LoVo (cell line): ENCODE measurements around the gene UTS2B.
A peak's percentile ranks its signal among the peaks of the same experiment; 100 is the strongest.

ENCODE experiments used
- DNase-seq: peaks from one replicate; pipeline ENCODE4 v3.0.0-alpha.2; 2016; ENCODE audit warnings: low spot score

Gene UTS2B

DNA sequence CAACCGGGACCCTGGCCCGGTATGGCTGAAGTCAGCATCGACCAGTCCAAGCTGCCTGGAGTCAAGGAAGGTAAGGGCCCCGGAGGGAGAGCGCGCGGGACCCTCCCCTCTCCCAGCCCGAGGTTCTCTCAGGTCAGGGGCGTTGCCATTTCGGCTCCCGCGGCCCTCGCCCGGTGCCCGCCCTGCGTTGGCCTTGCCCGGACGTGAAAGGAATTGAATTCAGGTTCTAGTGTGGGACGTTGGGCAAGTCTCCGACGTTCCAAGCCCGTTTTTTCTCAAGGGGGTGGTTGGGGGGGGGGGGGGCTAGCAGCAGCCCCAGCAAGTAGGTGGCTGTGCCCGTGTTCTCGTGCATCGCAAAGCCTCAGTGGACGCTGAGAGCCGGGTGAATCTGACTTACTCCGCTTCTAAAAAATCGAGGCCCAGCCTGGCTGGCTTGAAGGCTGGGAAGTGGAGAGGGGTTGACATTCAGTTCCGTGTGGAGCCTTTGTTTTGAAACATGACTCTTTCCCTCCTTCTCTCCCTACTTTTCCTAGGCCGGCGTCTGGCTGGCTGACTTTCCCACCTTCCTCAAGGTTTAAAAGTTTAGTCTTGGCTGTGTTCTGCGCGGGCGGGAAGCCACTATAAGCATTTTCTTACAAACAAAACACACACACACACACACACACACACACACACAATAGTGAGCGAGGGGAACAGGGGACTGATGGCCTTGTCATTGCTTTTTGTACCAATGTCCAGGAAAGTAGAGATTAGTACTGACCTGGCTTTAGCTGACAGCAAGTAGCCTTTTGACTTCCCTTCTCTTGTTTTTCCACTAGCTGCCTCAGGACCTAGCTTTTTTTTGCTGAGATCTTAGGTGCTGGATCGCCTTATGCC is at the start of gene UTS2B:
UTS2B (minus strand) TSS at position 873 of the 876 bp plus-strand sequence. CDS start 48,337 bp downstream, outside the sequence.
- peak; percentile 50 for DNase-seq

DNA sequence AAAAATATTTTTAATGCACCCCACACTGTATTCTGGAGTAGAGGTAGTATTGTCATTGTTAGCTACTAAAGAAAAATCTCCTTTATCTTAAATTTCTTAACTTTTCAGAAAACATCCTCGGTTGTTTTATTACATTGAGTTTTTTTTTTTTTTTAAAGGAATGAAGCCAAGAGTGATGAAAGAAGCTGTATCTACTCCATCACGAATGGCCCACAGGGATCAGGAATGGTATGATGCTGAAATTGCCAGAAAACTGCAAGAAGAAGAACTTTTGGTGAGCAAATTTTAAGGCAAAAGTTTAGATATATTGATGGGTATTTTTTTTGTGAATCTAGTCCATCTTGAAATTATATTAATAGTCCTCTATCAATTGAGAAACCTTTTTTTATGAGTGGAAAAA is 49.7 kb upstream of the UTS2B start:
- no peak for DNase-seq

GRCh38 chr3:191379446-191379845 is 49.1 kb upstream of the UTS2B start:
- DNase-seq = no peak

DNA sequence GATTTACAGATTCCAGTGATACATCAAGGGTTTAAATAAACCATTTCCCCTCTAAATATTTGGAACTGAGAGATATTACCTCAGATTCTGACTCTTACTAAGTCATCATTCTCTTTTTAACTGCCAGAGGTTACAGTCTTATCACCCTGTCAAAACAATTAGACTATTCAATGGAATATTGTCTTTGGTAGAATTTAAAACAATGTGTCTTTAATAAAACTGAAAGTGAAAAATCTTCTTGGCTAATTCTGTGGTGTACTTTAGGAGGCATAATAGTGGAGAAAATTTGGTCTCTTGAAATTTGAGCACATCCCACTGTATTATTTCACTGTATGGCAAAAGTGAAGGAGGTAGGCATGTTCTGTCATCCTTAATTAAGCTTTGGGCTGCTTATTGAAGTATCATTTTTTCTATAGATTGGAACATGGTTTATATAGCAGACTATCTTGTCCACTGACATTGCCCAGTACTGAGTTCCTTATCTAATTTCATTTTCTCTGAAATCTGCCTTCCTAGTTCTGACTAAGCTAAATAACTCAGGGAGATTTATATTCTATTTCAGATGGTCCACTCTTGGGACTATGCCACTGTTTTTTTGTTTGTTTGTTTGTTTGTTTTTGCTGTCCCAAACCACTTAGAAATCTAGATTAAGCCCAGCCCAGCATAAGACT is 48.0 kb upstream of the UTS2B start:
- DNase-seq = no peak

- peak; percentile 26 for DNase-seq
Measured at GRCh38 chr3:191376516-191377141, 46.3 kb upstream of the UTS2B start.

- DNase-seq = no peak
Measured at GRCh38 chr3:191373327-191373726, 43.0 kb upstream of the UTS2B start.

GRCh38 chr3:191372122-191372521 is 41.8 kb upstream of the UTS2B start:
- no peak for DNase-seq

DNA sequence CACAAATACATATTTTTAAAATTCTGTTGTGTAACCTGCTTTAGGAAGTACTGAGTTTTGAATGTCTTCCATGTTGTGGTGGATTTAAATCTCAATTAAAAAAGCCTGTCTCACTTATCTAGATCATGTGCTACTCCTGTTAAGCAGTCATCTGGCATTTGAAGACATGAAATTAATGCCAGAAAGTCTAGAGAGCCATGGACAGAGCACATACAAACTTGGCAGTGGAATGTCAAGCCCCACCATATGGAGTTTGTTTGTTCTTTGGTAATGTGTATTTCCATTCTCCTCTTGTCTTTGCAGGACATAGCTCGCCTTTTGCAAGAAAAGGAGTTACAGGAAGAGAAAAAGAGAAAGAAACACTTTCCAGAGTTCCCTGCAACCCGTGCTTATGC is 39.3 kb upstream of the UTS2B start:
- DNase-seq = no peak

GRCh38 chr3:191368755-191369615 is 38.7 kb upstream of the UTS2B start:
- DNase-seq = no peak

- DNase-seq = no peak
Measured at GRCh38 chr3:191366675-191367074, 36.3 kb upstream of the UTS2B start.

GRCh38 chr3:191363221-191363620 is 32.9 kb upstream of the UTS2B start:
- DNase-seq = no peak

DNA sequence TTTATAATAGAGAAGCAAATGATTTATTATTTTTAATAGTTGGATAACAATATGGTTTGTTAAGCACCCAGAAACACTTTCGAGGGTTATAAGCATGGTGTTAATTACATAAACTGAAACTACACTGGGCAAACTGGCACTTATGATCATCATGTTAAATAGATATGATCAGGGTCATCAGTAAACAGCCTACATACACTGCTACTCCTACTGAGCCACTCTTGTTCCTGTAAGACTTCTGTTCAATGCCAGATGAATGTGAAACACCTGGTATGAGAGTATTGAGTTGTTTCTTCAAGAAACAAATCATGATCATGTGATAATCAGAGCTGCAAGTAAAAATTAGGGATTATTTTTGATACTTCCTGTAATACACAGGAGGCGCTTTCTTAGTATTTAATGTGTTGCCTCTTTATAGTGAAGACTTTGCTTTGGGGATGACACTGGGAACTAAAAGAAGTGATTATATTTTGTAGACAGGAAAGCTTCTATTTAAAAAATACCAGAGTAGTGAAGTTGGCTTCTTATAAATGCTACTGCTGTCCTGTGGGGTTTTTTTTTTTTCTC is 32.3 kb upstream of the UTS2B start:
- DNase-seq = no peak

- DNase-seq = no peak
Measured at GRCh38 chr3:191362037-191362436, 31.7 kb upstream of the UTS2B start.

GRCh38 chr3:191361456-191361855 is 31.1 kb upstream of the UTS2B start:
- no peak for DNase-seq

- no peak for DNase-seq
Measured at GRCh38 chr3:191360620-191361019, 30.3 kb upstream of the UTS2B start.

GRCh38 chr3:191358929-191359328 is 28.6 kb upstream of the UTS2B start:
- no peak for DNase-seq

DNA sequence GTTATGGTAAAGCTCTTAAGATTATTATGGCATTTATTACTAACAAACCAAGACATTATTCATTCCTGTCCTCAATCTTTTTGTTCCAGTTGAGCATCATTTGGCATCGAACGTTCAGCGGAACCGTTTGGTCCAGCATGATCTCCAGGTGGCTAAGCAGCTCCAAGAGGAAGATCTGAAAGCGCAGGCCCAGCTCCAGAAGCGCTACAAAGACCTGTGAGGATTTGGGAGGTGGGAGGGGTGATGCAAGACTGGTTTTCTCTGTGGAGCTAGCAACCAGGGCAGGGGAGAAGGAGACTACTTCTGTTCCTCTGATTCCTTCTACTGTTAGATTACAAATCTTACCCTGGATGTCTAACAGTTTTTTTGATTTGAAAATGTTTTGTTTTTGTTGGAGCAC is 27.6 kb upstream of the UTS2B start:
- no peak for DNase-seq

- DNase-seq = no peak
Measured at GRCh38 chr3:191356631-191357439, 26.5 kb upstream of the UTS2B start.

DNA sequence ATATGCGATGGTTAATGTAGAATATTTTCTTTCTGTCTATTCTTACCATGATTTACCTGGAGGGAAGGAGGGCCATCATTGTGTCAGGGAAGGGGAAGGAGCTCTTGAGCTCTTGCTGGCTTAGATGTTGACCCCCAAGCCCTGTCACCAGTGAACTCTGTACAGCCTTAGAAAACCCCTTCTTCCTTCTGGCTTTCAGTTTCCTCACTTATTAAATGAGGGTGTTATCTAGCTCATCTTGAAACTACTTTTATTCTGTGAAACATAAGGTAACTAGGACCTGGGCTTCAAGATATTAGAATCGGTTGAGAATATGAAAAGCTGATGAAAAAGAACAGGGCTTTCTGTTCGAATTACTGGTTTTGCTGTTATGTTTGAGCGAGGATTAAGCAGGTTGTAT is 25.1 kb upstream of the UTS2B start:
- no peak for DNase-seq

DNA sequence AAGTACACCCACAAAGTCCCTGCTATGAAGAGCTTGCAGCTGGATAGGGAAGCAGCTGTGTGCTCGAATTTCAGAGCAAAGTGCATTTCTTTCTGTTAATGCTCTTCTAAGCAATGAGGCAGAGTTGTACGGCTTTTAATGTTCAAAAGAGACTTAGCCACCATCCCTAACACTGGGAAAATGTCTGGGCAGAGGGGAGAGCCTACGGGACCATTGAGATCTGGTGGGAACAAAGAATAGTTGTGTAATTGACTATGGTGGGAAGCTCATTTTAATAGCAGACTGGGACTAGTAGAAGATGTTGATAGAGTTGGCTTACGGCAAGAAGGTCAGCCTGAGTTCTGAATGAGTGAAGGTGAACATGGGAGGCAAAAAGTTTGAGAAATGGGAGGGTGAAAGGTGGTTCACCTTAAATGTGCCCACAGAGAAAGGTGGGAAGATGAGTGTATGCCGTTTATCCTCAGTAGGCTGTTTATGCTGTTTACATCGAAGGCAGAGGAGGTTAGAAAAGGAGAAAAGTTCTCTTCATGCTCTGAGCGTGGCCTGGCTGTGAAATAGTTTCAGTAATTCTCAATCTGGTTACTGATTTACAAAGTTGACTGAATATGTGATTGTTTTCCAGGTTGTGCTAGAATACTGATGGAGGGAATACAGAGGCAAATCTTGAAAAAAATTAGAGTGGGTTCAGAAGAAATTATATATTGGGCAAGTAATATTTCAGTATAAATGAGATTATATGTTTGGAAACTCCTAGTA is 22.9 kb upstream of the UTS2B start:
- no peak for DNase-seq
